ENCODE results near the gene EVA1A. TPM values are rescaled to one million over a fixed set of nuclear protein-coding genes. Genes with fewer than 3 reads are reported as not detected.

The EVA1A gene
- total RNA-seq, 1 experiment from 2014 or later: 383 TPM

DNA sequence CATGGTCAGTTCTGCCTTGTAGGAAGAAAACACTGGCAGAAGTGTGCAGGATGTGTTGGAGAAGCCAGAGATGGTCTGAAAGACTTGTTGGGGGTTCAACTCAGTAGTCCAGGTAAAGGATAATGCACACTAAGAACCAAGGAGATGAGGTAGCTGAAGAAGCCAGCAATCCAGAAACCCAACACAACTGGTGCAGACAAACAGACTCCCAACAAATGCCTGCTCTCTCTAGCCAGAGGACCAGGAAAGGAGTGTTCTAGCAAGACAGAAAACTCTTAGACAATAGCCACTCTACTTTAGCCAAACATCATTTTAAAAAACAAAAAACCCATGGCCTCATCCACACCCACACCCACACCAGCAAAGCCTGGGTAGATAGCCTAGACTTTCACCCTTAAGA, 33.9 kb downstream of the EVA1A start:
- no peak for DNase-seq (ENCODE audit: low read depth)
- in situ Hi-C loops (cut with HindIII; ENCODE audit: low pct_unique_long_range_greater_than_20kb, low sequenced_read_pairs): no loop called here

- no peak for DNase-seq (ENCODE audit: low read depth)
- in situ Hi-C loops (cut with HindIII; ENCODE audit: low pct_unique_long_range_greater_than_20kb, low sequenced_read_pairs): no loop called here
Measured at GRCh38 chr2:75525434-75526310, 35.1 kb downstream of the EVA1A start.

DNA sequence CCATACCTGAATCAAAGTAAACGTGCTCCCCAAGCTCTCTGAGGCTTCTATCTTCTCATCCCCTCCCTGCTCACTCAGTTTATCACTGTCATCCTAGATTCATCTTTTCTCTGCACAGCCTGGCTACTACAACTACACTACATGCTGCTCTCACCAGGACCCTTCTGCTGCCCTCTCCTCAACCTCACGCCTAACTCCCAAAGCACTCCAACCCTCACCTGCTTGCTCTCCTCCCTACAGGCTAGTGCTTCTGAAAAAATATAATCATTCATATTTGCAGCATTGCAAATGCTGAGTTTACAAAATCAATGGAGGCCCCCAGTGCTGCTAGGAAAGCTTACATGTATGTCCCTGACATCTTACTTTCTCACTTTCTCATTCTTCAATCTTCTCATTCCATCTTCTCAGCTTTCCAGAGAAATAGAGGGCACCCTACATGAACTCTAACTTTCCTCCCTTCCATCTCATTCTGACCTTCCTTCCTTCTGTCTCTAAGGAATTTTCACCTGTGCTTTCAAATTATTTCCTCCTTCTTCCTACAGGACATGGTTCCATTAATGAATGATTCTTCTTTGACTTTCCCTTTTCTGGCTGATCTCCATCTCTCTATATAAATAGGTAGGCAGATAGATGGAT, 36.3 kb downstream of the EVA1A start:
- DNase-seq (ENCODE audit: low read depth): no peak
- in situ Hi-C loops (cut with HindIII; ENCODE audit: low pct_unique_long_range_greater_than_20kb, low sequenced_read_pairs): no loop called here

- in situ Hi-C loops (cut with HindIII; ENCODE audit: low pct_unique_long_range_greater_than_20kb, low sequenced_read_pairs): no loop called here
- peak; percentile 70 for DNase-seq (ENCODE audit: low read depth)
Measured at GRCh38 chr2:75523313-75524275, 37.1 kb downstream of the EVA1A start.

GRCh38 chr2:75522543-75523312, 38.0 kb downstream of the EVA1A start:
- no peak for DNase-seq (ENCODE audit: low read depth)
- in situ Hi-C loops (cut with HindIII; ENCODE audit: low pct_unique_long_range_greater_than_20kb, low sequenced_read_pairs): no loop called here

GRCh38 chr2:75521225-75521872, 39.4 kb downstream of the EVA1A start:
- DNase-seq (ENCODE audit: low read depth): no peak
- in situ Hi-C loops (cut with HindIII; ENCODE audit: low pct_unique_long_range_greater_than_20kb, low sequenced_read_pairs): no loop called here

DNA sequence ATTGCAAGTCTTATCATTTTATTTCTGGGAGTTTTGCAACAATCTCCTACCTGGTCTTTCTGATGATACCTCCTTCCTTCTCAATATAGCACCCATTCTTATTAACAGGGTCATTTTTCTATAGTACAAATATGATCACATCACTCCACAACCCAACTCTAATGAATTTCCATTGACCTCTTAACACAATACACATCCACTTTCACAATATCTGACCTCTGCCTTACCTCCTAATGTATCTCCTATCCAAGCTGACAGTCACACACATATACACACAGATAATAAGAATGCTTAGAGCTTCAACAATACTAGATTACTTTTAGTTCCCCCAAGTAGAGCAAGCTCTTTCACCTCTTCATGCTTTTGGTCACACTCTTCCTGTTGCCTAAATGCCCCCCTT, 40.9 kb downstream of the EVA1A start:
- no peak for DNase-seq (ENCODE audit: low read depth)
- in situ Hi-C loops (cut with HindIII; ENCODE audit: low pct_unique_long_range_greater_than_20kb, low sequenced_read_pairs): no loop called here

GRCh38 chr2:75518638-75519465, 41.9 kb downstream of the EVA1A start:
- in situ Hi-C loops (cut with HindIII; ENCODE audit: low pct_unique_long_range_greater_than_20kb, low sequenced_read_pairs): no loop called here
- DNase-seq (ENCODE audit: low read depth): no peak

DNA sequence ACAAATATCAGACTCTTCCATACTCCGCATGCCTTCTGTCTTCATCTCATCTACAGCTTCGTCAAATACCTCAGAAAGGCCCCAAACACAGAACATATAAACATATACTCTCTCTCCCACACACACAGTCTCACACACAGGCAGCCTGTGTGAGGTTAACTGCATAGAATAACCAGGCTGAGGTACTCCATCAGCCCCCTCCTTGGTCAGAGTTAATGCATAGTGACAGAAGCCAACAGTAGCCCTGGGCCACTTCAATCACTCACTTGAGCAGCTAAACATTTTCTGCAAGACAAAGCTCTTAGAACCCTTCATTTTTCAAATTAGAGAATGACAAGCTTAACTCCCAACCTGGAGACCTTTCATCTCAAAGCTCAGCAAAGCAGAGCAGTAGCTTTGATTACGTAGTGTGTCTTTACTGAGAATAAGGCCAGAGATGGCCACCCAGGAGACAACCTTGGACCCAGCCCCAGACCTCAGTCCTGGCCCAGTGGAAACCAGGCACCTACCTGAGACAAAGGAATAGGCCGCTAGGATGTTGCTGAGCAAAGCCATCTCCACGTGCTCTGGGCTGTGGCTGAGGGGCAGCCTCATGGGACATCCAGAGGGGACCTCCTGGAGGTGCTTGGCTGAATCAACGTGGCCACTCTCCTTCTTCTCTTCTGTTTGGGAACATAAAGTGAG, 43.0 kb downstream of the EVA1A start:
- DNase-seq (ENCODE audit: low read depth): no peak
- in situ Hi-C loops (cut with HindIII; ENCODE audit: low pct_unique_long_range_greater_than_20kb, low sequenced_read_pairs): no loop called here

GRCh38 chr2:75516378-75517360, 44.1 kb downstream of the EVA1A start:
- in situ Hi-C loops (cut with HindIII; ENCODE audit: low pct_unique_long_range_greater_than_20kb, low sequenced_read_pairs): no loop called here
- no peak for DNase-seq (ENCODE audit: low read depth)

DNA sequence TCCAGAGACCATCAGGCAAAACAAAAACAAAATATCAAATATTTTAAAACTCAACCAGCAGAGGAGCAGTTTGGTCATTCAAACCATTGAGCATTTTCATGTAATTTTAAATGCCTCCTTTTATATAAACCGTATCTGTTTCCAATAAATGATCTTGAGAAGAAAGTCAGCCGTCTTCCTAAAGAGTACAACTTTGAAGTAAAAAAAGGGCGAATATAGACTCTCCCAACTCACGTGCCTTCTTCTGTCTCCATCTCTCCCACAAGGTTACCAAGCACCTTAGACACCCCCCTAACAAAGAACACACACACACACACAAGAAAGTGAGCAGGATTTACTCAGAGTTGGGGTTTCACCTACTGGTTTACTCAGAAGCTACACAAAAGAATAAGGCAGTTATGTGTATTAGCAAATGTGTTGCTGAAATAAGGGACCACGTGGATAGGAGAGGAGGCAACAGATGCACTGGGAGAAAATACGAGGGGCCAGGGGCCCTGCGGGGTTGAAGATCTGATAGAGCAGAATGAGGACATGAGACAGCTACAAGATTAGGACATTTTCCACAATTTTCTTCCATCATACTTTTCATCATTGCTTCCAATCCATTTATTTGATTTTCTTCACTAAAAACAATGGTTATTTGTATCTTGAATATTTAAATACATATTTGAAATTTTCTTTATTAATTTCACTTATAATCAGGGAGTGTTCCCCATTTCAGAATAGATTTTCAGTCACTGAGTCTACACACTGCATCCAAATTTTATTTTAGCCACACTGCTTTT, 45.0 kb downstream of the EVA1A start:
- no peak for DNase-seq (ENCODE audit: low read depth)
- in situ Hi-C loops (cut with HindIII; ENCODE audit: low pct_unique_long_range_greater_than_20kb, low sequenced_read_pairs): no loop called here

DNA sequence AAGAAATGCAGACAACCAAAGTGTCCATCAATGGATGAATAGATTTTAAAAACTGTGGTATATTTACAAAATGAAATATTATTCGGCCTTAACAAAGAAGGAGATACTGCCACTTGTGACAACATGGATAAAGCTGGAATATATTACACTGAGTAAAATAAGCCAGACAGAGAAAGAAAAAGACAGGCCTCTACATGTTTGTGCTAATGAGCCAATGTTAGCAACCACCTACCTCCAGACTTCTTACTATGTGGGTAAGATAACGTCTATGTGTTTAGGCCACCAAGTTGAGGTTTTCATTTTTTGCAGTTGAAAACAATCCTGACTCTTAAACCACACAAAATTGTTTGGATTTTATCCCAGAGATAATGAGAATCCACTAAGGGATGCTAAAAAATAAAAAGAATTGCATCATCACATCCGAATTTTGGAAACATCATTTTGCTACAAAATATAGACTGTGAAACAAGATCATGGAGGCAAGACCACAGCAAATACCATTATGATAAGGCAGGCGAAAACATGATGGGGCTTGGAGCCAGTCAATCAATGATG, 47.0 kb downstream of the EVA1A start:
- DNase-seq (ENCODE audit: low read depth): no peak
- in situ Hi-C loops (cut with HindIII; ENCODE audit: low pct_unique_long_range_greater_than_20kb, low sequenced_read_pairs): no loop called here

GRCh38 chr2:75512455-75513212, 48.1 kb downstream of the EVA1A start:
- DNase-seq (ENCODE audit: low read depth): no peak
- in situ Hi-C loops (cut with HindIII; ENCODE audit: low pct_unique_long_range_greater_than_20kb, low sequenced_read_pairs): no loop called here

Data from Caki2 (cell line).